ENCODE measurements around the gene RUNX3.

Gene RUNX3

GRCh38 chr1:24969596-24970398, 39.7 kb upstream of the RUNX3 start:
- H3K4me1 ChIP-seq (ENCODE audit: control insufficient read depth, insufficient read depth, low read length): peaks cover 4% of the 10 kb centered on the region; the same call in 1 of the 2 replicates
- H3K9me3 ChIP-seq (ENCODE audit: control insufficient read depth, insufficient read depth, low read length): no peaks in the 10 kb centered on the region
- H3K4me3 ChIP-seq (ENCODE audit: low read length): no peak overlapping the region
- WGBS (ENCODE audit: insufficient coverage, insufficient read length): no CpG with 5 or more reads among the region's 26 CpGs
- H3K27ac ChIP-seq (ENCODE audit: low read length): no peak overlapping the region
- no peak for DNase-seq (ENCODE audit: low read depth, low spot score)
- no peaks in the 10 kb centered on the region for H3K36me3 ChIP-seq (ENCODE audit: control insufficient read depth, insufficient read depth, low read length)
- no peaks in the 10 kb centered on the region for H3K27me3 ChIP-seq (ENCODE audit: control insufficient read depth, insufficient read depth, low read length)

GRCh38 chr1:24968941-24969585, 39.0 kb upstream of the RUNX3 start:
- no peaks in the 10 kb centered on the region for H3K36me3 ChIP-seq (ENCODE audit: control insufficient read depth, insufficient read depth, low read length)
- no peak for DNase-seq (ENCODE audit: low read depth, low spot score)
- no CpG with 5 or more reads among the region's 14 CpGs for WGBS (ENCODE audit: insufficient coverage, insufficient read length)
- no peak overlapping the region for H3K4me3 ChIP-seq (ENCODE audit: low read length)
- peaks cover 4% of the 10 kb centered on the region; the same call in 1 of the 2 replicates for H3K4me1 ChIP-seq (ENCODE audit: control insufficient read depth, insufficient read depth, low read length)
- no peak overlapping the region for H3K27ac ChIP-seq (ENCODE audit: low read length)
- H3K27me3 ChIP-seq (ENCODE audit: control insufficient read depth, insufficient read depth, low read length): no peaks in the 10 kb centered on the region
- H3K9me3 ChIP-seq (ENCODE audit: control insufficient read depth, insufficient read depth, low read length): no peaks in the 10 kb centered on the region

- Histone ChIP-seq H3K27ac (ENCODE audit: low read length) (no peak overlapping the region), H3K27me3 (ENCODE audit: control insufficient read depth, insufficient read depth, low read length) (no peaks in the 10 kb centered on the region), H3K4me1 (ENCODE audit: control insufficient read depth, insufficient read depth, low read length) (peaks cover 4% of the 10 kb centered on the region; the same call in 1 of the 2 replicates), H3K36me3 (ENCODE audit: control insufficient read depth, insufficient read depth, low read length) (no peaks in the 10 kb centered on the region), H3K4me3 (ENCODE audit: low read length) (no peak overlapping the region), H3K9me3 (ENCODE audit: control insufficient read depth, insufficient read depth, low read length) (no peaks in the 10 kb centered on the region)
- no CpG with 5 or more reads among the region's 6 CpGs for WGBS (ENCODE audit: insufficient coverage, insufficient read length)
- DNase-seq (ENCODE audit: low read depth, low spot score): no peak
Measured at GRCh38 chr1:24967962-24968361, 37.9 kb upstream of the RUNX3 start.

GRCh38 chr1:24967555-24967954, 37.5 kb upstream of the RUNX3 start:
- no peak overlapping the region for H3K4me3 ChIP-seq (ENCODE audit: low read length)
- H3K36me3 ChIP-seq (ENCODE audit: control insufficient read depth, insufficient read depth, low read length): no peaks in the 10 kb centered on the region
- WGBS (ENCODE audit: insufficient coverage, insufficient read length): no CpG with 5 or more reads among the region's 3 CpGs
- H3K27ac ChIP-seq (ENCODE audit: low read length): no peak overlapping the region
- H3K9me3 ChIP-seq (ENCODE audit: control insufficient read depth, insufficient read depth, low read length): no peaks in the 10 kb centered on the region
- DNase-seq (ENCODE audit: low read depth, low spot score): no peak
- H3K27me3 ChIP-seq (ENCODE audit: control insufficient read depth, insufficient read depth, low read length): no peaks in the 10 kb centered on the region
- H3K4me1 ChIP-seq (ENCODE audit: control insufficient read depth, insufficient read depth, low read length): peaks cover 2% of the 10 kb centered on the region; the same call in 1 of the 2 replicates

- no CpG with 5 or more reads among the region's 8 CpGs for WGBS (ENCODE audit: insufficient coverage, insufficient read length)
- H3K27ac ChIP-seq (ENCODE audit: low read length): no peak overlapping the region
- H3K4me1 ChIP-seq (ENCODE audit: control insufficient read depth, insufficient read depth, low read length): 0 out of 2 replicates have a peak, but pooled peaks cover 2% of the 10 kb centered on the region
- H3K36me3 ChIP-seq (ENCODE audit: control insufficient read depth, insufficient read depth, low read length): no peaks in the 10 kb centered on the region
- no peak overlapping the region for H3K4me3 ChIP-seq (ENCODE audit: low read length)
- no peaks in the 10 kb centered on the region for H3K27me3 ChIP-seq (ENCODE audit: control insufficient read depth, insufficient read depth, low read length)
- DNase-seq (ENCODE audit: low read depth, low spot score): no peak
- no peaks in the 10 kb centered on the region for H3K9me3 ChIP-seq (ENCODE audit: control insufficient read depth, insufficient read depth, low read length)
Measured at GRCh38 chr1:24966724-24967346, 36.8 kb upstream of the RUNX3 start.

- 0 out of 2 replicates have a peak, but pooled peaks cover 2% of the 10 kb centered on the region for H3K4me1 ChIP-seq (ENCODE audit: control insufficient read depth, insufficient read depth, low read length)
- no peak overlapping the region for H3K27ac ChIP-seq (ENCODE audit: low read length)
- H3K36me3 ChIP-seq (ENCODE audit: control insufficient read depth, insufficient read depth, low read length): no peaks in the 10 kb centered on the region
- H3K4me3 ChIP-seq (ENCODE audit: low read length): no peak overlapping the region
- H3K9me3 ChIP-seq (ENCODE audit: control insufficient read depth, insufficient read depth, low read length): no peaks in the 10 kb centered on the region
- no peaks in the 10 kb centered on the region for H3K27me3 ChIP-seq (ENCODE audit: control insufficient read depth, insufficient read depth, low read length)
- WGBS (ENCODE audit: insufficient coverage, insufficient read length): no CpG with 5 or more reads among the region's 4 CpGs
- DNase-seq (ENCODE audit: low read depth, low spot score): no peak
Measured at GRCh38 chr1:24966121-24966723, 36.1 kb upstream of the RUNX3 start.

GRCh38 chr1:24965571-24965930, 35.5 kb upstream of the RUNX3 start:
- no peaks in the 10 kb centered on the region for H3K36me3 ChIP-seq (ENCODE audit: control insufficient read depth, insufficient read depth, low read length)
- no peaks in the 10 kb centered on the region for H3K9me3 ChIP-seq (ENCODE audit: control insufficient read depth, insufficient read depth, low read length)
- H3K4me1 ChIP-seq (ENCODE audit: control insufficient read depth, insufficient read depth, low read length): 0 out of 2 replicates have a peak, but pooled peaks cover 1% of the 10 kb centered on the region
- no peaks in the 10 kb centered on the region for H3K27me3 ChIP-seq (ENCODE audit: control insufficient read depth, insufficient read depth, low read length)
- DNase-seq (ENCODE audit: low read depth, low spot score): no peak
- WGBS (ENCODE audit: insufficient coverage, insufficient read length): no CpG with 5 or more reads among the region's 10 CpGs
- no peak overlapping the region for H3K4me3 ChIP-seq (ENCODE audit: low read length)
- no peak overlapping the region for H3K27ac ChIP-seq (ENCODE audit: low read length)

GRCh38 chr1:24964811-24965570, 34.9 kb upstream of the RUNX3 start:
- Histone ChIP-seq H3K4me3 (ENCODE audit: low read length) (no peak overlapping the region), H3K9me3 (ENCODE audit: control insufficient read depth, insufficient read depth, low read length) (no peaks in the 10 kb centered on the region), H3K4me1 (ENCODE audit: control insufficient read depth, insufficient read depth, low read length) (no peaks in the 10 kb centered on the region), H3K36me3 (ENCODE audit: control insufficient read depth, insufficient read depth, low read length) (no peaks in the 10 kb centered on the region), H3K27ac (ENCODE audit: low read length) (no peak overlapping the region), H3K27me3 (ENCODE audit: control insufficient read depth, insufficient read depth, low read length) (no peaks in the 10 kb centered on the region)
- WGBS (ENCODE audit: insufficient coverage, insufficient read length): no CpG with 5 or more reads among the region's 32 CpGs
- no peak for DNase-seq (ENCODE audit: low read depth, low spot score)

GRCh38 chr1:24963943-24964693, 34.0 kb upstream of the RUNX3 start:
- Histone ChIP-seq H3K9me3 (ENCODE audit: control insufficient read depth, insufficient read depth, low read length) (no peaks in the 10 kb centered on the region), H3K36me3 (ENCODE audit: control insufficient read depth, insufficient read depth, low read length) (no peaks in the 10 kb centered on the region), H3K27ac (ENCODE audit: low read length) (no peak overlapping the region), H3K4me3 (ENCODE audit: low read length) (no peak overlapping the region), H3K4me1 (ENCODE audit: control insufficient read depth, insufficient read depth, low read length) (no peaks in the 10 kb centered on the region), H3K27me3 (ENCODE audit: control insufficient read depth, insufficient read depth, low read length) (no peaks in the 10 kb centered on the region)
- WGBS (ENCODE audit: insufficient coverage, insufficient read length): no CpG with 5 or more reads among the region's 23 CpGs
- DNase-seq (ENCODE audit: low read depth, low spot score): no peak

All from iPS DF 6.9 (cell line).